ENCODE measurements around the gene MBOAT1. TPM values are rescaled to one million over a fixed set of nuclear protein-coding genes. Genes with fewer than 3 reads are reported as not detected.

The MBOAT1 gene
- total RNA-seq, 1 donor from 2014 or later = 83.3 TPM

- Mint-ChIP-seq H3K27me3 (peaks cover 4% of the 10 kb centered on the region), H3K36me3 (peaks cover 4% of the 10 kb centered on the region), H3K9me3 (peaks cover 5% of the 10 kb centered on the region), H3K27ac (no peak overlapping the region), H3K4me3 (no peak overlapping the region), H3K4me1 (ENCODE audit: unreplicated experiment) (no peaks in the 10 kb centered on the region)
- no peak for DNase-seq (ENCODE audit: extremely low spot score, unreplicated experiment)
- TF ChIP-seq, protein P1, sequence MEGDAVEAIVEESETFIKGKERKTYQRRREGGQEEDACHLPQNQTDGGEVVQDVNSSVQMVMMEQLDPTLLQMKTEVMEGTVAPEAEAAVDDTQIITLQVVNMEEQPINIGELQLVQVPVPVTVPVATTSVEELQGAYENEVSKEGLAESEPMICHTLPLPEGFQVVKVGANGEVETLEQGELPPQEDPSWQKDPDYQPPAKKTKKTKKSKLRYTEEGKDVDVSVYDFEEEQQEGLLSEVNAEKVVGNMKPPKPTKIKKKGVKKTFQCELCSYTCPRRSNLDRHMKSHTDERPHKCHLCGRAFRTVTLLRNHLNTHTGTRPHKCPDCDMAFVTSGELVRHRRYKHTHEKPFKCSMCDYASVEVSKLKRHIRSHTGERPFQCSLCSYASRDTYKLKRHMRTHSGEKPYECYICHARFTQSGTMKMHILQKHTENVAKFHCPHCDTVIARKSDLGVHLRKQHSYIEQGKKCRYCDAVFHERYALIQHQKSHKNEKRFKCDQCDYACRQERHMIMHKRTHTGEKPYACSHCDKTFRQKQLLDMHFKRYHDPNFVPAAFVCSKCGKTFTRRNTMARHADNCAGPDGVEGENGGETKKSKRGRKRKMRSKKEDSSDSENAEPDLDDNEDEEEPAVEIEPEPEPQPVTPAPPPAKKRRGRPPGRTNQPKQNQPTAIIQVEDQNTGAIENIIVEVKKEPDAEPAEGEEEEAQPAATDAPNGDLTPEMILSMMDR (conservative IDR thresholded peaks at IDR 0.05) = no peak
These were observed 142.2 kb downstream of the MBOAT1 start for GRCh38 chr6:20070047-20070446.

- H3K4me3 Mint-ChIP-seq = no peak overlapping the region
- peaks cover 4% of the 10 kb centered on the region for H3K27me3 Mint-ChIP-seq
- no peaks in the 10 kb centered on the region for H3K4me1 Mint-ChIP-seq (ENCODE audit: unreplicated experiment)
- no peak for DNase-seq (ENCODE audit: extremely low spot score, unreplicated experiment)
- TF ChIP-seq, protein P1 (conservative IDR thresholded peaks at IDR 0.05) = no peak
- H3K36me3 Mint-ChIP-seq = peaks cover 4% of the 10 kb centered on the region
- no peak overlapping the region for H3K27ac Mint-ChIP-seq
- peaks cover 5% of the 10 kb centered on the region for H3K9me3 Mint-ChIP-seq
These were observed 143.2 kb downstream of the MBOAT1 start for GRCh38 chr6:20069021-20069522.

DNA sequence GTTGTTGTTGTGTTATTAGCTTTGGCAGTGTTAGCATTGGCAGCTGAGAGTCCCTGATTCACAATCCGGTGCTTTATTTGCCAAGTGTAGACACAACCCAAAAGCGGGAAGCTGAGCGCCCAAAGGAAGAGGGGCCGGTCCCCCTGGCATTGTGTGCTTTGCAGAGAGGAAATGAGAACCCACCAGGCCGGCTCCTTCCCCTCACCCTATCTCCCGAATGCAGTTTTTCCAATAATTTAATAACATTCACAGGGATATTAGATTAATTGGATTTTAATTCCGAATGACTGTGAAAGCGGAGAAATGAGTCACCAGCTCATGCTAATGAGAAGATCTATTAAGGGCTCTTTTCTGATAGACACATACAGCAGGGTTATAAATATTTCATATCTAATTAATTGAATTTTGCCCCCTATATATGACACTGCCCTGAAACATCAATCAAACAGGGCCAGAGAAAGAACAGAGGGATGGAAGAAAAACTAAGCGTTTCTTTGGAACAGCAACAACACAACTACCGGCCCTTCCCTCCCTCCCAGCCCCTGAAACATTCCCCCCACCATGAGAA is 143.8 kb downstream of the MBOAT1 start:
- H3K4me1 Mint-ChIP-seq (ENCODE audit: unreplicated experiment) = no peaks in the 10 kb centered on the region
- peaks cover 4% of the 10 kb centered on the region for H3K36me3 Mint-ChIP-seq
- H3K9me3 Mint-ChIP-seq = peaks cover 5% of the 10 kb centered on the region
- H3K27ac Mint-ChIP-seq = no peak overlapping the region
- H3K27me3 Mint-ChIP-seq = peaks cover 4% of the 10 kb centered on the region
- H3K4me3 Mint-ChIP-seq = no peak overlapping the region
- DNase-seq (ENCODE audit: extremely low spot score, unreplicated experiment) = no peak
- TF ChIP-seq, protein P1 (conservative IDR thresholded peaks at IDR 0.05) = no peak

GRCh38 chr6:20061952-20062351 is 150.3 kb downstream of the MBOAT1 start:
- H3K9me3 Mint-ChIP-seq = peaks cover 7% of the 10 kb centered on the region
- H3K27me3 Mint-ChIP-seq = no peaks in the 10 kb centered on the region
- peaks cover 6% of the 10 kb centered on the region for H3K4me1 Mint-ChIP-seq (ENCODE audit: unreplicated experiment)
- TF ChIP-seq, protein P1 (conservative IDR thresholded peaks at IDR 0.05) = no peak
- H3K4me3 Mint-ChIP-seq = no peak overlapping the region
- no peak for DNase-seq (ENCODE audit: extremely low spot score, unreplicated experiment)
- no peak overlapping the region for H3K27ac Mint-ChIP-seq
- H3K36me3 Mint-ChIP-seq = no peaks in the 10 kb centered on the region

GRCh38 chr6:20060252-20060651 is 152.0 kb downstream of the MBOAT1 start:
- TF ChIP-seq, protein P1 (conservative IDR thresholded peaks at IDR 0.05) = no peak
- Mint-ChIP-seq H3K4me3 (no peak overlapping the region), H3K9me3 (peaks cover 7% of the 10 kb centered on the region), H3K36me3 (no peaks in the 10 kb centered on the region), H3K27ac (no peak overlapping the region), H3K4me1 (ENCODE audit: unreplicated experiment) (peaks cover 14% of the 10 kb centered on the region), H3K27me3 (no peaks in the 10 kb centered on the region)
- DNase-seq (ENCODE audit: extremely low spot score, unreplicated experiment) = no peak
